Fibroblast of peridontal ligament (primary cell): ENCODE data around the gene CEPT1.
A peak's percentile ranks its signal among the peaks of the same experiment; 100 is the strongest.
"Not testable (repeated sequence)": the region's sequence is repeated elsewhere in the genome, so short reads cannot be mapped to it uniquely, and the experiment has no call there.

ENCODE experiments used
- DNase-seq: peaks from one replicate; pipeline ENCODE4 v3.0.0-alpha.2; 2010; ENCODE audit errors: extremely low read depth

CEPT1 gene

DNA sequence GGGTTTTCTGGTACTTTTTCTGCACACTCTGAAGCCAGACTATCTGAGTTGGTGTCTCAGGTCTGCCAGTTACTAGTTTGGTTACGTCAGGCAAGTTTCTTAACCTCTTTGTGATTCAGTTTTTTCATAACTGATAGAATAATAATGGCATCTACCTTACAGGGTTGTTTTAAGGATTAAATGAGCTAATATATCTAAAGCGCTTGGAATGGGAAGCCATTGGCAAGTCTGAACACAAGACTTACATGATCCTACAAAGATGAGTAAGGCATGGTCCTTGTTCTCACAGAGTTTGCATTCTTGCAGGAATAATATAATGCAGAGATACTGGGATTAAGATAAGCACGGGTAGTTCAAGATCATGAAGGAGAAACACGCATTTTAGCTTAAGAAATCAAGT lies 69.6 kb downstream of the CEPT1 start:
- no peak for DNase-seq

DNA sequence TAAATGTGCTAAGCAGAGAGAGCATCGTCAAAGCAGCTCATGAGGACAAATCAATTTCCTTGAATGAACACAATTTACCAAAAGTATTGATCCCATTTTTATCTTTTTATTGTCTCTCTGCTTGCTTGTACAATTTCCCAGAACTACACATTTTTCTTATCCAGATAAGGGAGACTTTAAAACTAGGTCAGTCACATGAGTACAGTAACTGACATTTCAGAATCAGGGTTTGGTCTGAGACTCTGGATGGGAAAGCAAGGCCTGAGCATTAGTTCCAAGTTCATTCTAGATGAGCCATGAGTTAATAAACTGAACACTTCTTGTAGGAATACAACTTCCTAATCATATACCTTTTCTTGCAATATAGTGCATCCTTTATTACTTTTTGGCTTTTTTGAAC lies 71.9 kb downstream of the CEPT1 start:
- DNase-seq: no peak

DNA sequence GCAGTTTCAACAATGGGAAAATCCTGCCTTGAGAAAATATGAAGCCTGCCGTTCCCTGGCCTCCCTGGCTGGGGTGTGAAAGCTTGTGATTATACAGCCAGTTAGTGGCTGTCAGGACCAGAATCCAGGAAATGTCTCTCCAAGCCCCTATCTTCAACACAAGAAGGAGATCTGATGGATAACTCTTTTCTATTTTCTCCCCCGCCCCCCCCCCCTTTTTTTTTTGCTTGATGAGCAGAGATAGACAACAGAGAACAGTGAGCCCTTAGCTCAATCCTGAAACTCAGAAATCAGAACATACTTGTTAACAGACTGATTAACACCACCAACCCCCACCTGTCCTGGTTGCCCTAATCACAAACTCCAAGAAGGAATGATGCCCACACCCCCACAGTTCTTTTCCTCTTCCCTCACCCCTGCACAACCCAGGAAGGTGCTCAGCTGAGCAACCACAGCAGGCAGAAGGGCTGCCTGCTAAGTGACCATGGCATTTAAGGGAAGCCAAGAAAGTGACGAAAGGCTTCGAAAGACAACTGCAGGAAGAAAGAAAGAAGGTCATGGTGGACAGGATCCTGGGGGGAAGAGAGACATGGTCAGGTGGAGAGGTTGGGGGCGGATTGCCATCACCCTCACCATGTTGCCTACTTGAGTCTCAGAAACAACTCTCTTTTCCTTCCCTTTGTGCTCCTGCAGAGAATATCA lies 72.8 kb downstream of the CEPT1 start:
- DNase-seq: no peak

DNA sequence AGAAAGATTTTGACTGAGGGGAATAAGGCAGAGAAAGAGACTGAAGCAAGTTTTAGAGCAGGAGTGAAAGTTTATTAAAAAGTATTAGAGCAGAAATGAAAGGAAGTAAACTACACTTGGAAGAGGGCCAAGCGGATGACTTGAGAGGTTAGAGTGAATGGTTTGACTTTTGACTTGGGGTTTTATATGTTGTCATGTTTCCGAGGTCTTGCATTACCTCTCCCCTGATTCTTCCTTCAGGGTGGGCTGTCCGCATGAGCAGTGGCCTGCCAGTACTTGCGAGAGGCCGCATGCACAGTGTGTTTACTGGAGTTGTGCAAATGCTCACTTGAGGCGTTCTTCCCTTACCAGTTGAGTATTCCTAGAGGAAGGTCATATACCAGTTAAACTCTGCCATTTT lies 73.4 kb downstream of the CEPT1 start:
- no peak for DNase-seq

DNA sequence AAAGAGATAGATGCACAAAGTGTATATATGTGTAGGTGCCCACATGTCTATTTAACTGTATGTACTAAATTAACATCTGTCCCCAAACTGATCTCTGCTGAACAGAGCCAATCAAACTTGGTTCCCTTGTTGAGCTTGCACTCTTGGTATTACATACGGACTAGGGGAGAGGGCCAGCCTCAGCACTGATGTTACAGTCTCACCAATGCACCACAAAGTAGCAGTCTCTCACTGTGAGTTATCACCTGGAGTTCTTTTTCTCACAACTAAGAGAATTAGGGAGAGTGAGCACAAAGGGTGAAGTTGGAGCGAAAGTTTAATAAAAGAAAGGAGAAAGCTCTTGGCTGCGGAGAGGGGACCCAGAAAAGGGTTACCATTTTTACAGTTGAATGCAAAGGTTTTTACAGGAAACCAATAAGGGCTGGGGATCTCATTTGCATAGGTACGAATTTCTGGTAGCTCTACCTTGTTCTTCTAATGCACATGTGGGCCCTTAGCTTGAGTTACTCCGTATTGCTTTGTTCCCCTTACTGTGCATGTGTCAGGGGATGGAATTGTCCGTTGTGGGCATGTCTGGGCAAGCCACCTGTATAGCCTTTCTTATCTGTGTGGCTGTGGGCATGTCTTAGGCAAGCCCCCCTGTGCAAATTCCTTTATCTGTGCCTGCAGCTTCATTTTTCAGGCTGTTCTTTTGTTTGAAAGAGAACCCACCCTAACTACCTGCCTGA lies 74.2 kb downstream of the CEPT1 start:
- no peak for DNase-seq

DNA sequence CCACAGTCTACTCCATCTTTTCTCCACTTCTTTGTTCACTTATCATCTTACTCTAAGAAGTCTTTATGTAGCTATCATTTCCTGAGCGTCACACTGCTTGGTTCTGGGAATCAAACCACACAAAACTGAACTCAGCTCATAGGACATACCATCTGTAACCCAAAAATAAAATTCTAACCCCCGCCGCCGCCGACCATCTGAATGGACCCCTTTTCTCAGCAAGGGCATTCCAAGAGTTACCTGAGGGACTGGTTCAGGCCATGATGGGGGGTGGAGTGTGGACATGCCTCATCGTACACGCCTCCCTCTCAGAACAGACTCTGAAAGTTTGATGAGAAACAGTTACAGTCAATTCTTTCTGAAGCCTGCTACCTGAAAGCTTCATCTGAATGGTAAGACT lies 74.9 kb downstream of the CEPT1 start:
- DNase-seq: no peak

DNA sequence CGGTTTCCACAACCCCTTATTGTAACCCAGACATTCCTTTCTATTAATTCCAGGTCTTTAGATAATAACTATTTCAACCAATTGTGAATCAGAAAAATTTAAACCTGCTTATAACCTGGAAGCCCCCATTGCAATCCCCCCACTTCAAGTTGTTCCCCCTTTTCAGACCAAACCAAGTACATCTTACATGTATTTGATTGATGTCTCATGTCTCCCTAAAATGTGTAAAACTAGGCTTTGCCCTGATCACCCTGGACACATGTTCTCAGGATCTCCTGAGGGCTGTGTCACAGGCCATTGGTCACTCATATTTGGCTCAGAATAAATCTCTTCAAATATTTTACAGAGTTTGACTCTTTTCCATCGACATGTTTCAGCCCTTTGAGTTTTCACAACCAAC lies 75.3 kb downstream of the CEPT1 start:
- DNase-seq: not testable (repeated sequence)

DNA sequence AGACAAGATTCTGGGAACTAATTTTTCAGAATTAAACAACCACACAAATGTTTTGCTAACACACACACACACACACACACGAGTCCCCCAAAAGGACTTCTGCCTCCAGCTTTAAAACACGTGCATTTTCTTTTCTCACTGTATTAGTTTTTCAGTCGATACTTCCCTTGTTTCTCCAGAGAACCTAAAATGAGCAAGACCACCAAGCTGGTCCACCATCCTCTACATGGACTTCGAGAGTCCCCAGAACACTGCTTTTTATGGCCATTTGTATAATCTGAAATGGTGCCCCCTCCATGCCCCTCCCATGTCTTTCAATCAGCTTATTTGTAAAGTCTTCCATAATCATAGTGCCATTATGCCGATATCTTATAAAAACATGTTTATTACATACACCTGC lies 76.7 kb downstream of the CEPT1 start:
- no peak for DNase-seq

DNA sequence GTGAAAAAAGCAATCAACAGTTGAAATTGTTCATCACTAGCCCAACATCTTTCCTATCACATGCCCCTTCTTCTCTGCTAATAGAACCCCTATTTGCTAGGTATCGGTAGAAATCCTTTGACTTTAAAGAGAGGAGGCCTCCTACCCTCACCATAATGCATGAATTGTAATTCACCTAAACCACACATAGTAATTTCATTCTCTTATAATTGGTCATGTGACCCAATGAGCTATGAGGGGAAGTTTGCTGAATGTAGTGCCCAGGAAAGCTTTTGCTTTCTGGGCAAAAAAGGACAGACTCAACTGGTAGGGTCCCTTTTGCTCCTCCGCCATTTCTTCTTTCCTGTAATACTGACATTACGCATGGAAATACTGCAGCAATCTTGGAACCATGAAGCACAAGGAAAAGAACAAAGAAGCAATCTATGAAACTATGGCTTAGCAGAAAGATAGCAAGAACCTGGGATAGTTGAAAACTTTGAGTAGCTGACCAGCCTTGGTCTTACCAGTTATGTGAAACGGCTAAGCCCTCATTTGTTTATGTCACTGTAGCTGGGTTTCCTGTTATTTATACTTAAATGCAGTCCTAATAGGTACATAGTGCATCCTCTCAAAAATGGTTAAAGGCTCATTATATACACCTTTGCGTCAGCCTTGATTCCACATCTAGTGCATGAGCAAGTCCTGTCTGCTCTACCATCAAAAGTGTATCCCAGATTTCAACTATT lies 77.3 kb downstream of the CEPT1 start:
- no peak for DNase-seq

DNA sequence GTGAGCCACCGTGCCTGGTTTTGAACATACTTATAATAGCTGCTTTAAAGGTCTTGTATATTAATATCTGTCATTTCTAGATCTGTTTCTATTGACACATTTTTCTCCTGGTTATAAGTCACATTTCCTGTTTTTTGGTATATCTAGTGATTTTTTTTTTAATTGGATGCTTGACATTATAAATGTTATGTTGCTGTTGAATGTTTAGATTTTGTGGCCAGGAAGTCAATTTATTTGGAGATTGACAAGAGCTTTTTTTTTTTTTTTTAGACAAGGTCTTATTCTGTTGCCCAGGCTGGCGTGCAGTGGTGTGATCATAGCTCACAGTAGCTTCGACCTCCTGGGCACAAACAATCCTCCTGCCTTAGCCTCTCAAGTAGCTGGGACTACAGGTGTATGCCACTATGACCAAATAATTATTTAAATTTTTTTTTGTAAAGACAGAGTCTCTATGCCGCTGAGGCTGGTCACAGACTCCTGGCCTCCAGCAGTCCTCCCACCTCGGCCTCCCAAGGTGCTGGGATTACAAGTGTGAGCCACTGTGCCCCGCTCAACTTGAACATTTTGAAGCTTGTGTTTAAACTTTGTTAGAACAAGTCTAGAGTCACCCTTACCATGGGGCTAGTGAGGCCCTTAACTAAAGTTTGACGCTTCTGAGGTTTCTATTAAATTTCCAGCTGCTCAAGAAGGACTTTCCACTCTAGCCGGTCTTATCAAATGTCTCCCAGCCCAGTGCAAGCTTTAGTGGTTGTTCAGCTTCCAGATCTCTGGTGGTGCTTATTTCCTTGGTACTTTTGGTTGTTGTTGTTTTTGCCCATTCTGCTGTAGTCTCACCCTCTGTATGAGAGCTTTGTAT lies 78.9 kb downstream of the CEPT1 start:
- no peak for DNase-seq

DNA sequence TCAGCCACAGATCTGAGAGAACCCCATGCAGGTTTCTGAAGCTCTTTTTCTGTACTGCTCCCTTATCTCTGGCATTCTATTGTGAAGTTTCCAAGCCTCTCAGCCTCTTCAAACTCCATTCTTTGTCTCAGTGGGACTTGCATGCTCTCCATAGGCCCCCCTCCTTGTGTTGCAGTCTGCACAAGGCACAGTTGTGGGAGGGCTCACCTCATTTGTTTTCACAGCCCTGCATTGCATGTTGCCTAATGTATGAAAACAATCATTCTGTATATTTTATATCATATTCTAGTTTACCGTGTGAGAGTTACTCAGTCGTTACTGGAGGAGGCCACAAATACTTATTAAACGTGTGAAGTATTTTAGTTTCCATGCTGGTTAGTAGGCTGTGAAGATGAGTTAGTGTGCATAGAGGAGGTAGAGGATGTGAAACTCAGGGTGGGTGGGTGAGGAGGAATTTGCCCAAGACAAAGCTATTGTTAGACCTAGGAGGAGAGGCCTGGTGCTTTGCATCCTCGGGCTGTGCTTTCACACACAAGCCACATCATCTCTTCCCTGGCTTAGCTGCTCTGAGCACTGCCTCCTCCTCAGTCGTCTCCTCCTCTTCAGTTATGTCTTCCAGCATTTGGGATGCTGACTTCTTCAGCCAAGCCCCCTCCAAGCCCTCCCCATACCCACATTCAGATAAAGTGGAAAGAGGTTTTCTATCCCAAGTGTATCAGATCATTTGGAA lies 79.7 kb downstream of the CEPT1 start:
- DNase-seq: no peak

DNA sequence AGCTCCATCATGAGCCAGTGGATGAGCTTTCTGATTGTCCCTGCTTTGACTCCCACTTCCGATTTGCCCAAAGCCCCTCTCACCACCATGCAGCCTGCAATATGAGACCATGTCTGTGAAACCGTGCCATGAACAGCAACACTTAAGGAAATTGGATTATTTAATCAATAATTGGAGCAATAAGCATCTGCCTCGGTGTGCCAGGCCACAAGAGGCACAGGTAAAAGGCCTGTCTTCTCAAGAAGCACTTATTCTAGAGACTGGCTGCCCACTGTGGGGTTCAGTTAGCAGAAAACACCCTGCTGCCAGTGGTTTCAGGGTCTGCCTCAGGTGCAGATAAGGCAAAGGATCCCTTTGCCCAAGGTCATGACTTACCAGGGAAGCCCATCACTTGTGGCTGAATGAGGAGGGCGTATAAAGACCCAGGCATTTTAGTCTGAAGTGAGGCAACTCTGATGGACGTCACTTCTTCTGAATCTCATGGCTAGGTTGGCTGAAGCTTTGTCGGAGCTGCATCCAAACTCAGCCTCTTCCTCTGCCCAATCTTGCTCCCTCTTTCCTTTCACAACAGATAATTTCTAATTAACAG lies 80.4 kb downstream of the CEPT1 start:
- no peak for DNase-seq

DNA sequence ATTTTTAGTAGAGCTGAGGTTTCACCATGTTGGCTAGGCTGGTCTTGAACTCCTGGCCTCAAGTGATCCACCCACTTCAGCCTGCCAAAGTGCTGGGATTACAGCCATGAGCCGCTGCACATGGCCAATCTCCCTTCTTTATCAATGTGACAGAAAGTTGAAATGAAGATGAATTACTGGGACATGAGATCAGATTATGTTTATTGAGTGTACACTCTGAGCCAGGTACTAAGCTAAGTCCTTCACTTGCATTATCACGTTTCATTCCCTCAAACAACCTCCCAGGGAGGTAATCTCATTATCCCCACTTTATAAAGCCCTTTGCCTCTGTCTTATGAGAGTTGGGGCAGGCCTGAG lies 81.2 kb downstream of the CEPT1 start:
- no peak for DNase-seq

DNA sequence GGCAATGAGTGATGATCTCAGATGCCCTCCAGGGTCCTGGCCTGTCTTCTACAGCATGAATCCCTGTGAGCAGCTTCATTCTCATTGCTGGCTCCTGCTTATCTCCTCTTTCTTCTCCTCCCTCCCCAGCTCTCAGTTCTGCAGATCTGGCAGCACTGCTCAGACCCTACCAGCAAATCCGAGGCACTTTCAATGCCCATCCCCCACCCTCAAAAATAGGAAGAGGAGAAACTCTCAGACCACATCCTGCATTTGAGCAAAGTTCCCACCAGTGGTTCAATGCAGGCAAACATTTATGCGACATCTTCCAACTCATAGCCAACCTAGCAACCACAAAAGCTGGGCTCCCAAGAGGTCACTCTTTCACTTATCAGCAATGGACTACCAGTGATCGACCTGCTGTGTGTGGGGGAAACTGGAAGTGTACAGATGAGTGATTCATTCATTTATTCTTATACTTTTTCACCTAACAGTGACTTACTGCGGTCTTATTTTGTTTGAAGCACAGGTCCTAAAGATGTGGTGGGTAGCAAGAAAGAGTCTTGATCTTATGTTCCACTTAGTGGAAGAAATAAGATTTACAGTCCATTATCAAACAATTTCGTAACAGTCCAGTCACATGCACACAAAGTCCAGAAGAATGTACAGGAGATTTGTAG lies 81.7 kb downstream of the CEPT1 start:
- DNase-seq: no peak

DNA sequence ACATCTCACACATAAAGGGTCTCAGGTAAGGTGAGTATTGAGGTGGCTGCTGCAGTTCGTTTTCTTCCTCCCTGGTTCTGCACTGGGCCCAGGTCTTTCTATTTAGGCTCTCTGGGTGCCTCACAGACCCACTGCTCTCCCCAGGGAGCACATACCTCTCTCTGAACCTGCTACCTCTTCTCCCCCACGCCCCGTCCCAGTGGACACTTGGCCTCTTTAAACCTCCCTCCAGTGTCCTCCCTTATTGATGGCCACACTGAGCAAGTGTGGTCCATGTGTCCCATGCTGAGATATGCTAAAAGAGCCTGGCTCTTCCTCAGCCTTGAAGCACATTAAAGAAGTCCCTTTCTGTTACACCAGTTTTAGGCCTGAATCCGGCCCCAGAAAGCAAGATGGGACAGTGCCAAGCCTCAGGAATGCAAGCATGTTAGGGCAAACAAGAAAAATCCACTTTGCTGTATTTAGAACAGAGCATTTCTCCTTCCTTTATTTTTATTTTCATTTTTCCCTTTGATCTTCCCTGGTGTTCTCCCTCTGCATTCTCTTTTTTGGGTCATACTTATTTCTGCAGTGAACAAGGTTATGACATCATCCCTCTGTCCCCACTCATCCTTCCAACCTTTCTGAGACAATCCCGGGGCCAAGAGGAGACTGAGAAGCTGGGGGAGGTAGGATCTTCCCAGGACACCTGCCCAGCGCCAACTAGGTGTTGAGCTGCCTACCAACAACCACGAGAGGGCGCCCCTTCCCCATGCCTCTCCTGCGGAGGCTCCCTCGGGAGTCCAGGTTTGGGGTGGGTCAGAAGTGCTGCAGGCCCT lies 82.5 kb downstream of the CEPT1 start:
- peak; percentile 52 for DNase-seq

DNA sequence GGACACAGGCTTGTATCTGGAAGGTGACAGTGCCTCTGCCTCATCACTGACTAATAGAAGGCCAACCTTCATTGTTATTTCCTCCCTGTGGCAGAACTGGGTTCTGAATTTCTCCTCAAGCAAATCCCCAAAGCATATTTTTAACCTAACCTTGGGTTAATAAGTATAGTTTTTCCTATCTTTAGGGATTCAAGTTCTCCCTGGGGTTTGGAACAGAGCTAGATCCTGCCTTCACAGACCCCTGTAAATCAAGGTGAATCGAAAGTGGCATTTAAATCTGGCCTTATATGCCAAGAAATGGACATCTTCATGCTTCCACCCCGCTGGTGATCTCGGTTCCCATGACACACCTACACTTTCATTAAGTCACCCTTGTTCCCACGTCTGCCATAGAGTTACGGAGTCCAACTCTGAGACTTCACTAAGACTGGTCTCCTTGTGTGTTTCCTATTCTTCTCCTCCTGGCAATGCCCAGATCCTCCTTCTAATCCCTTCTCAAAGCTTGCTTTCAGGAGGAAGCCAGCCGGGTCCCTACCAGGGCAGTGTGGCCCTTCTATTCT lies 83.2 kb downstream of the CEPT1 start:
- no peak for DNase-seq

DNA sequence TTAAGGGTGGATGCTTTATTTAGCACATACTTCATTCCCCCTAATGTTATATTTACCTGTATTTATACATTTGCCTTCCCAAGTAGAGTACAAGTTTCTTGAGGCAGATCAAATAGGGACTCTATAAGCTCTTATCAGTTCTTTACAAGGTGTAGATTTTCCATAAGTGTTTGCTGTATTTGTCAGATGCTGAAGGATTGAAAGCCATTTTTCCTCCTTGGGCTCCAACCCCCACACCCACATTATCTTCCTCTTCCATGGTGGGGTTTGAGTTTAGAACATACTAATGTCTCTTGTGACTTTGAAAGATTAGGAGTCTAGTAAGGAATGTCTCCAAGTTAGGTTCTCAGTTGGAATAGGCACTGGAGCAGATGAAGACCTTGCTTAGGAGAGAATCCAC lies 85.1 kb downstream of the CEPT1 start:
- DNase-seq: no peak

DNA sequence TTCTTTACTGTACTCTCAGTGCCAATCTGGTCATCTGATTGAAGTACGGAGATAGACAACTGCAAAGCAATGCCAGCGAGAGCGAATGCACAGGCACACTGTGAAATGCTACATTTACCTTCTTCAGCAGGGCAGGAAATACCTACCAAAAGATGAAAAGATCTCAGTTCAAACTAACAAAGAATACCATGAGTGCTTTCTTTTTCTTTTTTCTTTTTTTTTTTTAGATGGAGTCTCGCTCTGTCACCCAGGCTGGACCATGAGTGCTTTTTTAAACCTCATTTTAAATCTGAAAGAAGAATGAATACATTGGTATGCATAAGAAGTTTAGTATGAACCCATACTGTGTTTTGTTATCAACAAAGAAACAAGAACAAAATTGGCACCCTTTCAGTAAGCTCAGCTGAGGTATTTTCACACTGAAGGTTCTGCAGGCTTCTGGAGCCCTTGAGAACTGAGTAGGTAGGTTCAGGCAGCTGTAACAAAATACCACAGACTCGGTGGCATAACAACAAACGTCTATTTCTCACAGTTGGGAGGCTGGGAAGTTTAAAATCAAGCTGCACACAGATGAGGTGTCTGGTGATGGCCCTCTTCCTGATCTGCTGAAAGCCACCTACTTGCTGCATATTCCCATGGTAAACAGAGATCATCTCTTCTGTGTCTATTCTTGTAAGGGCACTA lies 85.8 kb downstream of the CEPT1 start:
- no peak for DNase-seq

DNA sequence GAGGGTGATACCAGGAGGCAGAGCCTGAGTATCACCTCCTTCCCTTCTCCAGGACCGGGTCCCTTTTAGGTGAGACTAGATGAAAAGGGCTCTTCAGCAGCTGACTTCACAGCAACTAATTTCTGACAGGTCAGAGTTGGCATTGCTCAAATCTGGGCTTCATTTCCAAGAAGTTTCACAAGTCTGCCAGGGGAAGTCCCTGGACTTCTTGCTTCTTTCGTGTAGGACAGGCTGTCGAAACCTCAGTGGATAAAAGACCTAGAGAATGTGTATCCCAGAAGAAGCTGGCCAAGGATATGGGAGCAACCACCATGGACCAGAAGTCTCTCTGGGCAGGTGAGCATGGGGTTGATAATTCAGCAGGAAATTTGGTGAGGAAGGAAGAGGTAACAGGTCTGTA lies 87.4 kb downstream of the CEPT1 start, which contains the start of gene CHI3L2:
CHI3L2 (plus strand) TSS at position 280 of the 400 bp plus-strand sequence; CDS start at position 297, 17 bp downstream.
- DNase-seq: peak; percentile 65
